Loucy (cell line): ENCODE data around the gene RPN2.

ENCODE experiments used
- H2AFZ ChIP-seq: fragments of 200-600 bp; sonication (generic); 2 replicates; pipeline ENCODE4 v1.6.0; 2016; ENCODE audit warnings: antibody characterized with exemption, mild to moderate bottlenecking, low read length, moderate library complexity
- H3F3A ChIP-seq: fragments of 200-600 bp; 2 replicates; pipeline ENCODE4 v1.6.0; 2016; ENCODE audit warnings: antibody characterized with exemption, low read depth, mild to moderate bottlenecking
- H3K27me3 ChIP-seq: fragments of 200-600 bp; sonication (generic); 2 replicates; pipeline ENCODE4 v1.6.1; 2014; ENCODE audit warnings: low read length, mild to moderate bottlenecking; ENCODE audit not compliant: insufficient read depth, poor library complexity, severe bottlenecking
- H3K36me3 ChIP-seq: fragments of 200-600 bp; sonication (generic); 2 replicates; pipeline ENCODE4 v1.6.1; 2016; ENCODE audit warnings: low read length; ENCODE audit not compliant: insufficient read depth
- H3K4me1 ChIP-seq: fragments of 200-600 bp; sonication (generic); 2 replicates; pipeline ENCODE4 v1.5.1; 2014; ENCODE audit warnings: low read length, mild to moderate bottlenecking; ENCODE audit not compliant: insufficient read depth, poor library complexity, severe bottlenecking
- H3K4me2 ChIP-seq: fragments of 200-600 bp; sonication (generic); 2 replicates; pipeline ENCODE4 v1.6.0; 2014; ENCODE audit warnings: antibody characterized with exemption, low read length, low read depth, mild to moderate bottlenecking; ENCODE audit not compliant: poor library complexity, severe bottlenecking
- H3K4me3 ChIP-seq: fragments of 200-600 bp; sonication (generic); 2 replicates; pipeline ENCODE4 v1.5.1; 2014; ENCODE audit warnings: low read length, mild to moderate bottlenecking, mixed read lengths; ENCODE audit not compliant: poor library complexity, severe bottlenecking
- H3K79me2 ChIP-seq: fragments of 200-600 bp; sonication (generic); 2 replicates; pipeline ENCODE4 v1.6.1; 2014; ENCODE audit warnings: low read length; ENCODE audit not compliant: insufficient read depth
- H3K9ac ChIP-seq: fragments of 200-600 bp; sonication (generic); 2 replicates; pipeline ENCODE4 v1.6.0; 2014; ENCODE audit warnings: mild to moderate bottlenecking, low read depth, low read length, moderate library complexity; ENCODE audit not compliant: poor library complexity, severe bottlenecking
- H3K9me2 ChIP-seq: fragments of 200-600 bp; sonication (generic); replicated peaks from 2 replicates; pipeline ENCODE4 v1.6.1; 2016; ENCODE audit warnings: low read depth, low read length, mixed read lengths
- H3K9me3 ChIP-seq: fragments of 200-600 bp; sonication (generic); 2 replicates; pipeline ENCODE4 v1.6.1; 2014; ENCODE audit warnings: mild to moderate bottlenecking, antibody characterized with exemption, low read length, low read depth; ENCODE audit not compliant: insufficient read depth
- H4K20me1 ChIP-seq: fragments of 200-600 bp; sonication (generic); 2 replicates; pipeline ENCODE4 v1.6.0; 2014; ENCODE audit warnings: antibody characterized with exemption, low read length, mild to moderate bottlenecking; ENCODE audit not compliant: insufficient read depth, poor library complexity, severe bottlenecking
- EZH2phosphoT487 ChIP-seq: fragments of 200-600 bp; IDR thresholded peaks from 2 replicates; pipeline ENCODE4 v1.6.1; 2018; ENCODE audit warnings: antibody characterized with exemption, mild to moderate bottlenecking, moderate library complexity, borderline replicate concordance
- TF ChIP-seq, protein P1 (sequence below): fragments of 200-600 bp; sonication (generic); conservative IDR thresholded peaks from 2 replicates; pipeline ENCODE4 v1.5.1; 2014; ENCODE audit warnings: mild to moderate bottlenecking, antibody characterized with exemption, low read length

The RPN2 gene

GRCh38 chr20:37280403-37280802 is 101.3 kb downstream of the RPN2 start:
- no peaks in the 10 kb centered on the region for H3F3A ChIP-seq
- H3K4me2 ChIP-seq, result no peak overlapping the region
- H2AFZ ChIP-seq, result no peak overlapping the region
- no peaks in the 10 kb centered on the region for H3K79me2 ChIP-seq
- H4K20me1 ChIP-seq, result no peaks in the 10 kb centered on the region
- no peaks in the 10 kb centered on the region for H3K36me3 ChIP-seq
- H3K9me2 ChIP-seq, result no peaks in the 10 kb centered on the region
- H3K4me1 ChIP-seq, result no peaks in the 10 kb centered on the region
- no peaks in the 10 kb centered on the region for H3K27me3 ChIP-seq
- H3K4me3 ChIP-seq, result no peak overlapping the region
- H3K9me3 ChIP-seq, result no peaks in the 10 kb centered on the region
- no peak for TF ChIP-seq EZH2phosphoT487
- no peak overlapping the region for H3K9ac ChIP-seq

DNA sequence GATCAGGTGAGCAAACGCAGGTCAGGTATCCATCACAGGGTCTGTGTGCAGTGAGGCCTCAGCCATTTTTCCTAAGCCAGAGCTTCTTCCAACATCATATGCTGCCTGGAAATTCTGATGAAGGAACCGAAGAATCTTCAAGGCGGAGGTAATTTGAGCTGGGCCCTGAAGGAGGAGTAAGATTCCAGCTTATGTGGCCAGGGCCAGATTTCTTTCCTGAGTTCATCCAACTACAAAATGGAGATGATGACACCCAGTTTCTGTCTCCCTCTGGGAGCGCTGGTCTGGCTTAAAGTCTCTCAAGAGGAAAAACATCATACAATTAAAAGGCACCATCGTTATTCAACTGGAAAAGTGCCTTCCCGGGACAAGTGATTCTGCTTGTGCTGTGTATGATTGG is 103.4 kb downstream of the RPN2 start:
- Histone ChIP-seq H3K9me2 (no peaks in the 10 kb centered on the region), H3K4me2 (no peak overlapping the region), H3K4me3 (no peak overlapping the region), H3K36me3 (no peaks in the 10 kb centered on the region), H3K79me2 (no peaks in the 10 kb centered on the region), H3F3A (no peaks in the 10 kb centered on the region), H2AFZ (no peak overlapping the region), H4K20me1 (no peaks in the 10 kb centered on the region), H3K9me3 (no peaks in the 10 kb centered on the region), H3K27me3 (peaks cover 20% of the 10 kb centered on the region), H3K9ac (no peak overlapping the region), H3K4me1 (no peaks in the 10 kb centered on the region)
- TF ChIP-seq, protein P1, sequence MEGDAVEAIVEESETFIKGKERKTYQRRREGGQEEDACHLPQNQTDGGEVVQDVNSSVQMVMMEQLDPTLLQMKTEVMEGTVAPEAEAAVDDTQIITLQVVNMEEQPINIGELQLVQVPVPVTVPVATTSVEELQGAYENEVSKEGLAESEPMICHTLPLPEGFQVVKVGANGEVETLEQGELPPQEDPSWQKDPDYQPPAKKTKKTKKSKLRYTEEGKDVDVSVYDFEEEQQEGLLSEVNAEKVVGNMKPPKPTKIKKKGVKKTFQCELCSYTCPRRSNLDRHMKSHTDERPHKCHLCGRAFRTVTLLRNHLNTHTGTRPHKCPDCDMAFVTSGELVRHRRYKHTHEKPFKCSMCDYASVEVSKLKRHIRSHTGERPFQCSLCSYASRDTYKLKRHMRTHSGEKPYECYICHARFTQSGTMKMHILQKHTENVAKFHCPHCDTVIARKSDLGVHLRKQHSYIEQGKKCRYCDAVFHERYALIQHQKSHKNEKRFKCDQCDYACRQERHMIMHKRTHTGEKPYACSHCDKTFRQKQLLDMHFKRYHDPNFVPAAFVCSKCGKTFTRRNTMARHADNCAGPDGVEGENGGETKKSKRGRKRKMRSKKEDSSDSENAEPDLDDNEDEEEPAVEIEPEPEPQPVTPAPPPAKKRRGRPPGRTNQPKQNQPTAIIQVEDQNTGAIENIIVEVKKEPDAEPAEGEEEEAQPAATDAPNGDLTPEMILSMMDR, result peak; percentile 34; the same call in 1 of the 2 replicates
- TF ChIP-seq EZH2phosphoT487, result no peak

DNA sequence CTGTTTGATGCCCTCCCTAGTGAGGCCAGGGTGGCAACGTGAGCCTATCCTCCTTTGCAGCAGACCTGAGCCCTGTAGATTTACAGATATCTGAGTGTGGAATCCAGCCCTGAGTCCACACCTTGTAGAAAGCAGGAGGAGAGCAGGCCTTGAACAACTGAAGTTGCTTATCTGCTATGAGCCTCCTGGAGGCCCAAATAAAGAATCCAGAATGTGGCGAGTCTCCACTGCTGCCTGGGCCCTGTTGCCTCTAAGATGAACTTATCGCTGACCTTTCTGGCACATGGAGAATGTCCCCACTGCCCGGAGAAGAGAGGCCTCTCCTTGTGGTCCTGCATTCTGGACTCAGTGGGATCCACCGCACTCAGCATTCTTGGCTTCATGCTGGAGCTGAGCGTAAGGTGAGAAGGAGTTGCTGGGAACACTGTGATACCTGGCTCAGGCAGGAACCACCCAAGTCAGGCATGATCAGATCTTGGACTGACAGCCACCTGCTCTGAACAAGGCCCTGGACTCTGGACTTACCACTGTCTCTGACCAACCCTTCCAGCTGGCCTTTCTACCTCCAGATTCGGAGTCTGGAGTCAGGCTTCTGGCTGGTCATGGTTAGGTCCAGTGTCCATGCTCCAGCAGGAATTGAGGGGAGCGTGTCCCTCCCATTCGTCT is 104.5 kb downstream of the RPN2 start:
- Histone ChIP-seq H3K4me1 (no peaks in the 10 kb centered on the region), H3K9me2 (no peaks in the 10 kb centered on the region), H3K4me3 (no peak overlapping the region), H3K36me3 (no peaks in the 10 kb centered on the region), H3F3A (no peaks in the 10 kb centered on the region), H3K9me3 (no peaks in the 10 kb centered on the region), H4K20me1 (no peaks in the 10 kb centered on the region), H3K79me2 (0 out of 2 replicates have a peak, but pooled peaks cover under 1% of the 10 kb centered on the region), H2AFZ (no peak overlapping the region), H3K4me2 (no peak overlapping the region), H3K27me3 (peaks cover 29% of the 10 kb centered on the region), H3K9ac (no peak overlapping the region)
- TF ChIP-seq, protein P1, result no peak
- no peak for TF ChIP-seq EZH2phosphoT487

- no peak overlapping the region for H3K4me2 ChIP-seq
- H3K9me3 ChIP-seq, result no peaks in the 10 kb centered on the region
- no peaks in the 10 kb centered on the region for H3K36me3 ChIP-seq
- H3K79me2 ChIP-seq, result peaks cover 11% of the 10 kb centered on the region
- H3K27me3 ChIP-seq, result peaks cover 29% of the 10 kb centered on the region
- TF ChIP-seq, protein P1, result no peak
- no peak for TF ChIP-seq EZH2phosphoT487
- no peaks in the 10 kb centered on the region for H3K4me1 ChIP-seq
- no peaks in the 10 kb centered on the region for H3F3A ChIP-seq
- H3K4me3 ChIP-seq, result no peak overlapping the region
- no peaks in the 10 kb centered on the region for H4K20me1 ChIP-seq
- H2AFZ ChIP-seq, result no peak overlapping the region
- H3K9ac ChIP-seq, result no peak overlapping the region
- no peaks in the 10 kb centered on the region for H3K9me2 ChIP-seq
Observed at GRCh38 chr20:37284691-37285161, 105.6 kb downstream of the RPN2 start.
